ENCODE data around the gene STAT5B. TPM values are rescaled to one million over a fixed set of nuclear protein-coding genes. Genes with fewer than 3 reads are reported as not detected.
A peak's percentile ranks its signal among the peaks of the same experiment; 100 is the strongest.

Gene STAT5B
- total RNA-seq, 2 donors from 2014 or later = 35.7 to 51.4 TPM

DNA sequence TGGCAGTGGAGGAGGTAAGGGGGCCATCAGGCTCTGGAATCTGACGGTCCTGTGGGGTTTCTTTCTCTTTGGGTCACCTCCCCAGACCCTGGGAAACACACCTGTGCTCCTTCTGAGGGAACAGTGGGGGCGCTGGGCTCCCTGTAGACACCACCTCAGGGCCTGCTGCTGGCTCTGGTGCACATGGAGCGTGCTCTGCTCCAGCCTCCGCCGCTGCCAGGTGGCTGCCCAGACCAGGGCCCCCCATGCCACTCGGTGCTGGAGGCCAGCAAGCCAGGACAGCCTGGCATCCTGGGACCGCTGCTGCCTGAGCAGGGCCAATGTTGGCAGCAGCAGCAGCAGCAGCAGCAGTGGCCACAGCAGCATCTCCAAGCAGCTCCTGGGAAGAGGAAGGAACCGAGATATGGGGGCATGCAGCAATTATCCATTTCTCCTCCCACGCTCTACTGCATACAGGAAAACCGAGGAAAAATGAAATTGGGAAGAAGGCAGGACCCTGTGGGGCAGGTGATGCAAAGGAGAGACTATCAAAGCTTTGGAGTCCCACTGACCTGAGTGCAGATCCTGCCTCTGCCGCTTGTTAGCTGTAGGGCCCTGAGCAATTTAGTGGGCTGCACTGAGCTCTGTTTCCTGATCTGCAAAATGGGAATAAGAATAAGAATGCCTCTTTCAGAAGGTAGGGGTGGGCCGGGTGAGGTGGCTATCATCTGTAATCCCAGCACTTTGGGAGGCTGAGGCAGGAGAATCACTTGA, 82.8 kb downstream of the STAT5B start:
- WGBS, 2 experiments (ENCODE audit: insufficient coverage in 1 of 2, insufficient read length in 1 of 2) = 89 to 91% methylated on average over 7 to 12 of the region's 12 CpGs
- Mint-ChIP-seq H3K4me3 (peak overlapping the region; percentile 48), H3K27me3 (ENCODE audit: insufficient read depth) (no peaks in the 10 kb centered on the region), H3K9me3 (no peaks in the 10 kb centered on the region), H3K27ac (no peak overlapping the region), H3K36me3 (ENCODE audit: low read depth) (no peaks in the 10 kb centered on the region), H3K4me1 (peaks cover 4% of the 10 kb centered on the region)
- Histone ChIP-seq H3K9me3 (ENCODE audit: control insufficient read depth, low read length) (no peaks in the 10 kb centered on the region), H3K4me1 (ENCODE audit: control insufficient read depth, insufficient read depth, low read length) (no peaks in the 10 kb centered on the region), H3K27me3 (ENCODE audit: control insufficient read depth, insufficient read depth, low read length, poor library complexity, severe bottlenecking) (no peaks in the 10 kb centered on the region), H3K36me3 (ENCODE audit: control insufficient read depth, insufficient read depth, low read length) (no peaks in the 10 kb centered on the region), H3K4me3 (ENCODE audit: low read length) (no peak overlapping the region), H3K27ac (ENCODE audit: low read depth, low read length) (no peak overlapping the region), H3K9ac (ENCODE audit: extremely low read depth, low read length, poor library complexity, severe bottlenecking) (no peak overlapping the region)
- DNase-seq = no peak
- TF ChIP-seq, protein P1, sequence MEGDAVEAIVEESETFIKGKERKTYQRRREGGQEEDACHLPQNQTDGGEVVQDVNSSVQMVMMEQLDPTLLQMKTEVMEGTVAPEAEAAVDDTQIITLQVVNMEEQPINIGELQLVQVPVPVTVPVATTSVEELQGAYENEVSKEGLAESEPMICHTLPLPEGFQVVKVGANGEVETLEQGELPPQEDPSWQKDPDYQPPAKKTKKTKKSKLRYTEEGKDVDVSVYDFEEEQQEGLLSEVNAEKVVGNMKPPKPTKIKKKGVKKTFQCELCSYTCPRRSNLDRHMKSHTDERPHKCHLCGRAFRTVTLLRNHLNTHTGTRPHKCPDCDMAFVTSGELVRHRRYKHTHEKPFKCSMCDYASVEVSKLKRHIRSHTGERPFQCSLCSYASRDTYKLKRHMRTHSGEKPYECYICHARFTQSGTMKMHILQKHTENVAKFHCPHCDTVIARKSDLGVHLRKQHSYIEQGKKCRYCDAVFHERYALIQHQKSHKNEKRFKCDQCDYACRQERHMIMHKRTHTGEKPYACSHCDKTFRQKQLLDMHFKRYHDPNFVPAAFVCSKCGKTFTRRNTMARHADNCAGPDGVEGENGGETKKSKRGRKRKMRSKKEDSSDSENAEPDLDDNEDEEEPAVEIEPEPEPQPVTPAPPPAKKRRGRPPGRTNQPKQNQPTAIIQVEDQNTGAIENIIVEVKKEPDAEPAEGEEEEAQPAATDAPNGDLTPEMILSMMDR (conservative IDR thresholded peaks at IDR 0.05) = no peak

DNA sequence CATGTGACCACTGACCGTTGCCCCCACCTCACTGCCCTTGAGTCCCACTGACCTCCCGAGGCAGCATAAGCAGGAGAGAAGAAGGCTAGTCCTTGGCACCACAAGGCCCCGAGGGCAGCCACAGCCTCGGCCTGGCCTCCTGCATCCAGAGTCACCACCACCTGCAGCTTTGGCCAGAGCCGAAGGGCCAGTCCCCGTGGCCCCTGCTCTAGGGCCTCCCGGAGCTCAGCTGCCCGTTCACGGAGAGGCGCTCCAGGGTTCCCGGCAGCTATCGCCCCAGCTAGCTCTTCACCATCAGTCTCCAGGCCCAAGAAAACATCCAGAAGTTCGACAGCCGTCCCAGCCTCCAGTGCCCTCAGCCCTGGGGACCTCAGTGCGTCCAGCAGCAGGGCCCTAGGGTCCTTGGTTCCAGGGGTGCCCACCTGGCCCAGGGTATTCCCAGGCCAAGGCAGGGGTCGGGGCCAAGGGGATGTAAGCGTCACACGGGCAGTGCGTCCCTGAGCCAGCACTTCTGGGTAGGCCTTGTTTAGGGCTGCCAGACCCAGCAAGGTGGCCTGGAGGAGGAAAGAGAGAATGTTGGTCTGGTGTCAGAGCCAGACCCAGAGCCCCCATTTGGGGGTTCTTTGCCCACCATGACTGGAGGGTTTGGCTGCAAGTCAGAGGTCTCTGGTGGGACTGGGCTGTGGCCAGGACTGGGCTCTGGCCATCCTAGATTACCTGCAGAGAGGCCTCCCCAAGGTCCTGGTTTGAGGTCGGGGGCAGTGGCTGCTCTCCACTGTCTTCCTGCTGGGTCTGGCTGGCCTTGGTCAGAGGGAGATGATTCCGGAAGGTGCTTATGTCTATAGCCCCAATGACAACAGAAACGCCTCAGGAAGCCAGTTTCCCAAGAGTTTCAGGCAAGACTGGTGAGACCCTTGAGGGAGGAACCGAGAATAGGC, 83.7 kb downstream of the STAT5B start:
- Histone ChIP-seq H3K27ac (ENCODE audit: low read depth, low read length) (no peak overlapping the region), H3K27me3 (ENCODE audit: control insufficient read depth, insufficient read depth, low read length, poor library complexity, severe bottlenecking) (no peaks in the 10 kb centered on the region), H3K4me3 (ENCODE audit: low read length) (no peak overlapping the region), H3K9me3 (ENCODE audit: control insufficient read depth, low read length) (no peaks in the 10 kb centered on the region), H3K9ac (ENCODE audit: extremely low read depth, low read length, poor library complexity, severe bottlenecking) (no peak overlapping the region), H3K36me3 (ENCODE audit: control insufficient read depth, insufficient read depth, low read length) (no peaks in the 10 kb centered on the region), H3K4me1 (ENCODE audit: control insufficient read depth, insufficient read depth, low read length) (no peaks in the 10 kb centered on the region)
- 92 to 97% methylated on average over 13 to 23 of the region's 23 CpGs for WGBS, 2 experiments (ENCODE audit: insufficient coverage in 1 of 2, insufficient read length in 1 of 2)
- DNase-seq = no peak
- no peak overlapping the region for H3K4me3 Mint-ChIP-seq
- H3K36me3 Mint-ChIP-seq (ENCODE audit: low read depth) = no peaks in the 10 kb centered on the region
- H3K4me1 Mint-ChIP-seq = peaks cover 4% of the 10 kb centered on the region
- TF ChIP-seq, protein P1 (conservative IDR thresholded peaks at IDR 0.05) = no peak
- no peaks in the 10 kb centered on the region for H3K27me3 Mint-ChIP-seq (ENCODE audit: insufficient read depth)
- H3K9me3 Mint-ChIP-seq = no peaks in the 10 kb centered on the region
- no peak overlapping the region for H3K27ac Mint-ChIP-seq

DNA sequence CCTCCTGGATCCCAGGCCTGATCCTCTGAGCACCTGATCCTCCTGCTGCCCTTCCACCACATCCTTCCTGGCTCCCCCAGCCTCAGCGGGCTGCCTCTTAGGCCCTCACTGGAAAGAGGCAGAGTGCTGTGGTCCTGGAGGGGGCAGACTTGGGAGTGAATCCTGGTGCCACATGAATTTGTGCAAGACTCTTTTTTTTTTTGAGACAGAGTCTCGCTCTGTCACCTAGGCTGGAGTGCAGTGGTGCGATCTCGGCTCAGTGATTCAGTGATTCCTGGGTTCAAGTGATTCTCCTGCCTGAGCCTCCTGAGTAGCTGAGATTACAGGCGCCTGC, 84.9 kb downstream of the STAT5B start:
- TF ChIP-seq, protein P1 (conservative IDR thresholded peaks at IDR 0.05) = no peak
- 92 to 100% methylated on average over 4 to 5 of the region's 5 CpGs for WGBS, 2 experiments (ENCODE audit: insufficient coverage in 1 of 2, insufficient read length in 1 of 2)
- H3K4me1 Mint-ChIP-seq = peaks cover 4% of the 10 kb centered on the region
- H3K27me3 Mint-ChIP-seq (ENCODE audit: insufficient read depth) = peaks cover 2% of the 10 kb centered on the region
- Histone ChIP-seq H3K4me3 (ENCODE audit: low read length) (no peak overlapping the region), H3K27me3 (ENCODE audit: control insufficient read depth, insufficient read depth, low read length, poor library complexity, severe bottlenecking) (no peaks in the 10 kb centered on the region), H3K4me1 (ENCODE audit: control insufficient read depth, insufficient read depth, low read length) (no peaks in the 10 kb centered on the region), H3K36me3 (ENCODE audit: control insufficient read depth, insufficient read depth, low read length) (no peaks in the 10 kb centered on the region), H3K9ac (ENCODE audit: extremely low read depth, low read length, poor library complexity, severe bottlenecking) (no peak overlapping the region), H3K27ac (ENCODE audit: low read depth, low read length) (no peak overlapping the region), H3K9me3 (ENCODE audit: control insufficient read depth, low read length) (no peaks in the 10 kb centered on the region)
- no peak for DNase-seq
- no peak overlapping the region for H3K4me3 Mint-ChIP-seq
- H3K9me3 Mint-ChIP-seq = no peaks in the 10 kb centered on the region
- H3K27ac Mint-ChIP-seq = no peak overlapping the region
- H3K36me3 Mint-ChIP-seq (ENCODE audit: low read depth) = no peaks in the 10 kb centered on the region

All from endodermal cell (in vitro differentiated cells).